Fibroblast of lung (primary cell): ENCODE measurements around the gene PRICKLE1.
A peak's percentile ranks its signal among the peaks of the same experiment; 100 is the strongest.

Experiments
- EZH2 ChIP-seq: IDR thresholded peaks from 2 replicates; pipeline ENCODE4 v1.5.1; 2012; ENCODE audit warnings: low read length, control low read depth, mild to moderate bottlenecking; ENCODE audit errors: missing control alignments
- TF ChIP-seq, protein P1 (sequence below), 2 donors: IDR thresholded peaks in 1 of 2; conservative IDR thresholded peaks in 1 of 2; 1 replicate in 1 of 2; 2 replicates in 1 of 2; pipeline ENCODE4 v1.5.1; 2011 to 2012; ENCODE audit warnings: low read length in 2 of 2, control low read depth in 1 of 2, inconsistent platforms in 1 of 2, low read depth in 1 of 2, mild to moderate bottlenecking in 1 of 2

DNA sequence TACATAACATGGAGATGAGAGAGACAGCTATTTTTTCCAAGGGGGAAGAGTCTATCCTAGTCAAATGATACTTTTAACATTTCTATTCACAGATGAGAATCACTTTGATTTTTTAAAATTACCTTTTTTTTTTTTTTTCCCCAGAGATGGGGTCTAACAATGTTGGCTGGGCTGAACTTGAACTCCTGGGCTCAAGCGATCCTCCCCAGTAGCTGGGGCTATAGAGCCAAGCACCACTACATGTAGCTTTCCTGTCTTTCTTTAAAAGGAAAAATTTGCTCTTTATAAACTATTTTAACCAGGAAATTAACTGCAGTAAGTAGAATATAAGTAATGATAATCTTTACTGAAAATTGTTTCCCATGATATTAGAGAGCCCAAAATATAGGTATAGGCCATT, 3.3 kb downstream of the PRICKLE1 start:
- no peak for TF ChIP-seq EZH2
- TF ChIP-seq, protein P1, sequence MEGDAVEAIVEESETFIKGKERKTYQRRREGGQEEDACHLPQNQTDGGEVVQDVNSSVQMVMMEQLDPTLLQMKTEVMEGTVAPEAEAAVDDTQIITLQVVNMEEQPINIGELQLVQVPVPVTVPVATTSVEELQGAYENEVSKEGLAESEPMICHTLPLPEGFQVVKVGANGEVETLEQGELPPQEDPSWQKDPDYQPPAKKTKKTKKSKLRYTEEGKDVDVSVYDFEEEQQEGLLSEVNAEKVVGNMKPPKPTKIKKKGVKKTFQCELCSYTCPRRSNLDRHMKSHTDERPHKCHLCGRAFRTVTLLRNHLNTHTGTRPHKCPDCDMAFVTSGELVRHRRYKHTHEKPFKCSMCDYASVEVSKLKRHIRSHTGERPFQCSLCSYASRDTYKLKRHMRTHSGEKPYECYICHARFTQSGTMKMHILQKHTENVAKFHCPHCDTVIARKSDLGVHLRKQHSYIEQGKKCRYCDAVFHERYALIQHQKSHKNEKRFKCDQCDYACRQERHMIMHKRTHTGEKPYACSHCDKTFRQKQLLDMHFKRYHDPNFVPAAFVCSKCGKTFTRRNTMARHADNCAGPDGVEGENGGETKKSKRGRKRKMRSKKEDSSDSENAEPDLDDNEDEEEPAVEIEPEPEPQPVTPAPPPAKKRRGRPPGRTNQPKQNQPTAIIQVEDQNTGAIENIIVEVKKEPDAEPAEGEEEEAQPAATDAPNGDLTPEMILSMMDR (conservative IDR thresholded peaks at IDR 0.05 in 1 of 2, IDR thresholded peaks at IDR 0.05 in 1 of 2; ENCODE audit: low read depth in 1 of 2, low read length in 2 of 2): peak; percentile 29 to 32
